ENCODE data around the gene CSRP1.

The CSRP1 gene

GRCh38 chr1:201513498-201514243 is 6.7 kb upstream of the CSRP1 start:
- DNase-seq (ENCODE audit: low read depth), result no peak

GRCh38 chr1:201511941-201512539 is 5.1 kb upstream of the CSRP1 start:
- DNase-seq (ENCODE audit: low read depth), result no peak

- no peak for DNase-seq (ENCODE audit: low read depth)
Measured at GRCh38 chr1:201511396-201511940, 4.5 kb upstream of the CSRP1 start.

- DNase-seq (ENCODE audit: low read depth), result no peak
Measured at GRCh38 chr1:201510734-201511133, 3.8 kb upstream of the CSRP1 start.

- no peak for DNase-seq (ENCODE audit: low read depth)
Measured at GRCh38 chr1:201509601-201510374, 2.9 kb upstream of the CSRP1 start.

GRCh38 chr1:201508809-201509208 is 1.9 kb upstream of the CSRP1 start:
- DNase-seq (ENCODE audit: low read depth), result no peak

- no peak for DNase-seq (ENCODE audit: low read depth)
Measured at GRCh38 chr1:201507360-201507675, 395 bp upstream of the CSRP1 start.

GRCh38 chr1:201506092-201506491 is 831 bp downstream of the CSRP1 start:
- DNase-seq (ENCODE audit: low read depth), result no peak

GRCh38 chr1:201505503-201505890 is 1.4 kb downstream of the CSRP1 start:
- DNase-seq (ENCODE audit: low read depth), result no peak

- DNase-seq (ENCODE audit: low read depth), result no peak
Measured at GRCh38 chr1:201504799-201505502, 2.0 kb downstream of the CSRP1 start.

- DNase-seq (ENCODE audit: low read depth), result no peak
Measured at GRCh38 chr1:201504179-201504631, 2.7 kb downstream of the CSRP1 start.

- no peak for DNase-seq (ENCODE audit: low read depth)
Measured at GRCh38 chr1:201503397-201504176, 3.3 kb downstream of the CSRP1 start.

- no peak for DNase-seq (ENCODE audit: low read depth)
Measured at GRCh38 chr1:201502511-201502857, 4.4 kb downstream of the CSRP1 start.

- DNase-seq (ENCODE audit: low read depth), result no peak
Measured at GRCh38 chr1:201501812-201502510, 5.0 kb downstream of the CSRP1 start.

- no peak for DNase-seq (ENCODE audit: low read depth)
Measured at GRCh38 chr1:201501144-201501543, 5.8 kb downstream of the CSRP1 start.

GRCh38 chr1:201500670-201501120 is 6.2 kb downstream of the CSRP1 start:
- DNase-seq (ENCODE audit: low read depth), result no peak

- DNase-seq (ENCODE audit: low read depth), result no peak
Measured at GRCh38 chr1:201499795-201500669, 6.9 kb downstream of the CSRP1 start.

- no peak for DNase-seq (ENCODE audit: low read depth)
Measured at GRCh38 chr1:201499191-201499590, 7.7 kb downstream of the CSRP1 start.

GRCh38 chr1:201498621-201499020 is 8.3 kb downstream of the CSRP1 start:
- no peak for DNase-seq (ENCODE audit: low read depth)
